Peyer's patch (tissue), 4 donors: ENCODE results near the gene TTC39B.
A peak's percentile ranks its signal among the peaks of the same experiment; 100 is the strongest.

Experiments
- POLR2A ChIP-seq, 2 donors: fragments of 450-650 bp; IDR thresholded peaks; one replicate each; pipeline ENCODE4 v1.5.1; 2017; ENCODE audit warnings: antibody characterized with exemption in 2 of 2, mild to moderate bottlenecking in 2 of 2, moderate library complexity in 2 of 2
- TF ChIP-seq, protein P1 (sequence below), 6 experiments: fragments of 450-650 bp in 4 of 6; fragments of 200-600 bp in 2 of 6; sonication (generic) in 1 of 6; IDR thresholded peaks; one replicate each; pipeline ENCODE4 v1.5.1; 2017 to 2019; ENCODE audit warnings: antibody characterized with exemption in 6 of 6, mild to moderate bottlenecking in 3 of 6, moderate library complexity in 1 of 6

DNA sequence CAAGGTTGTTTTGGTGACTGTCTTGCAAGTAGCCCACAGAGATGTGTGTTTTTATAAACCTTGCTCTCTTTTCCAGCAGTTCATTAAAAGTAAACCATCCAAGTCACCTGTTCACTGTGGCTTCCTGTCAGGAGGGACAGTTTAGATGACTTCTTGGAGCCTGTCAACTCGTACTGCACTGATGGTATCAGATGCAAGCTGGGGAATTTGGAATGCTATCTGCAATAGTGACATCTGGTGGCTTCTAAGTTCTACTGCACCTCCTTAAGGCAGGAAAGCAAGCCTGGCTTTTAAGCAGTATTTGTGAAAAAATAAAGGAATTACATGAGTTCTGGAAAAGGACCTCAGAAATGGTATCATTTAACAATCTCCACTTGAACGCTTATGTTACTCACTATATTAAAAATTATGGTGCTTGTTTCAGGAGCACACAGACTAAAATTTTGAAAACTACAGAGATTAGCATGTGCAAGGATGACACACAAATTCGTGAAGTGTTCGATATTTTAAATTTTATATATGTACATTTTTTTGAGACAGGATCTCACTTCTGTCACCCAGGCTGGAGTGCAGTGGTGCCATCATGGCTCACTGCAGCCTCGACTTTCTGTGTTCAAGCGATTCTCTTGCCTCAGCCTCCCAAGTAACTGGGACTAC lies 164.0 kb downstream of the TTC39B start:
- no peak for TF ChIP-seq POLR2A (IDR thresholded peaks at IDR 0.05)
- TF ChIP-seq, protein P1, sequence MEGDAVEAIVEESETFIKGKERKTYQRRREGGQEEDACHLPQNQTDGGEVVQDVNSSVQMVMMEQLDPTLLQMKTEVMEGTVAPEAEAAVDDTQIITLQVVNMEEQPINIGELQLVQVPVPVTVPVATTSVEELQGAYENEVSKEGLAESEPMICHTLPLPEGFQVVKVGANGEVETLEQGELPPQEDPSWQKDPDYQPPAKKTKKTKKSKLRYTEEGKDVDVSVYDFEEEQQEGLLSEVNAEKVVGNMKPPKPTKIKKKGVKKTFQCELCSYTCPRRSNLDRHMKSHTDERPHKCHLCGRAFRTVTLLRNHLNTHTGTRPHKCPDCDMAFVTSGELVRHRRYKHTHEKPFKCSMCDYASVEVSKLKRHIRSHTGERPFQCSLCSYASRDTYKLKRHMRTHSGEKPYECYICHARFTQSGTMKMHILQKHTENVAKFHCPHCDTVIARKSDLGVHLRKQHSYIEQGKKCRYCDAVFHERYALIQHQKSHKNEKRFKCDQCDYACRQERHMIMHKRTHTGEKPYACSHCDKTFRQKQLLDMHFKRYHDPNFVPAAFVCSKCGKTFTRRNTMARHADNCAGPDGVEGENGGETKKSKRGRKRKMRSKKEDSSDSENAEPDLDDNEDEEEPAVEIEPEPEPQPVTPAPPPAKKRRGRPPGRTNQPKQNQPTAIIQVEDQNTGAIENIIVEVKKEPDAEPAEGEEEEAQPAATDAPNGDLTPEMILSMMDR (IDR thresholded peaks at IDR 0.05): peak; percentile 38 to 75 (median 70)
